LNCaP clone FGC (cell line): ENCODE data around the gene TRIL.

Experiments
- DNase-seq: peaks from one replicate; pipeline ENCODE4 v3.0.0-alpha.2; 2011; ENCODE audit warnings: low read depth
- H3K4me3 ChIP-seq: 2 replicates; pipeline ENCODE4 v1.5.1; 2011; ENCODE audit warnings: mild to moderate bottlenecking, low read depth, low read length, control low read depth
- TF ChIP-seq, protein P1 (sequence below): IDR thresholded peaks from 2 replicates; pipeline ENCODE4 v1.5.1; 2012; ENCODE audit warnings: mild to moderate bottlenecking; ENCODE audit not compliant: control insufficient read depth, insufficient read depth; ENCODE audit errors: extremely low read depth

The TRIL gene

DNA sequence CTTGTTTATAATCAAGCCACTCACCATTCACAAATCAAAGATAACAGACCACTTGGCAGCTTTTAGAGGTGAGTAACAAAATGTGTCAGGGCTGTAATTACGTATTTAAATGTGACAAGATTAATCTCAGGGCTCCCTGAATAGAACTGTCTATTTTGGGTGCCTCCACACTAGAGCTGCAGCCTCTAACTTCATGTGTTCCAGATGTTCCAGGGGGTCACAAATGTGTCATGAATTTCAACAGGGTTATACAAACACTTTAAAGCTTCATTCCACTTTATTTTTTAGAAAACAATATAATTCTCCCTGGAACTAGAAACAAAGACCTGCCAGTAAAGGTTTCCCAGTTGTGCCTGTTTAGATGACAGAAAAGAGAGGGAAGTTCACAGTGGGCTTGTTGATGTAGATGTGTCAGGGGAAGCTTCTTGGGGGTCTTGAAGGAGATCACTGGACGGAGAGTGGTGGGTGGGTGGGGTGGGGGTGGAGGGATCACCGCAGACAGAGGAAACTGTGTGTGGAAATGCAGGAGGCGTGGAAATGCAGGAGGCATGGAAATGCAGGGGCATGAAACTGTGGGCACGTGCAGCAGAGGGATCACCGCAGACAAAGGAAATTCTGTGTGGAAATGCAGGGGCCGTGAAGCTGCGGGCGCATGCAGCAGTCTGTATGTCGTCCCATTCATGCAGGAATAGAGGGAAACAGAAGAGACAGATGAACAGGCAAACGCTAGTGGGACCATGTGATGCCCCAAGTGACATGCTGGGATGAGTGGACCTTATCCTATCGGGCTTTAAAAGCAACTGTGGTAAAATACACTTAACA is 42.0 kb upstream of the TRIL start:
- no peak for DNase-seq
- no peak overlapping the region for H3K4me3 ChIP-seq
- TF ChIP-seq, protein P1, sequence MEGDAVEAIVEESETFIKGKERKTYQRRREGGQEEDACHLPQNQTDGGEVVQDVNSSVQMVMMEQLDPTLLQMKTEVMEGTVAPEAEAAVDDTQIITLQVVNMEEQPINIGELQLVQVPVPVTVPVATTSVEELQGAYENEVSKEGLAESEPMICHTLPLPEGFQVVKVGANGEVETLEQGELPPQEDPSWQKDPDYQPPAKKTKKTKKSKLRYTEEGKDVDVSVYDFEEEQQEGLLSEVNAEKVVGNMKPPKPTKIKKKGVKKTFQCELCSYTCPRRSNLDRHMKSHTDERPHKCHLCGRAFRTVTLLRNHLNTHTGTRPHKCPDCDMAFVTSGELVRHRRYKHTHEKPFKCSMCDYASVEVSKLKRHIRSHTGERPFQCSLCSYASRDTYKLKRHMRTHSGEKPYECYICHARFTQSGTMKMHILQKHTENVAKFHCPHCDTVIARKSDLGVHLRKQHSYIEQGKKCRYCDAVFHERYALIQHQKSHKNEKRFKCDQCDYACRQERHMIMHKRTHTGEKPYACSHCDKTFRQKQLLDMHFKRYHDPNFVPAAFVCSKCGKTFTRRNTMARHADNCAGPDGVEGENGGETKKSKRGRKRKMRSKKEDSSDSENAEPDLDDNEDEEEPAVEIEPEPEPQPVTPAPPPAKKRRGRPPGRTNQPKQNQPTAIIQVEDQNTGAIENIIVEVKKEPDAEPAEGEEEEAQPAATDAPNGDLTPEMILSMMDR = no peak

DNA sequence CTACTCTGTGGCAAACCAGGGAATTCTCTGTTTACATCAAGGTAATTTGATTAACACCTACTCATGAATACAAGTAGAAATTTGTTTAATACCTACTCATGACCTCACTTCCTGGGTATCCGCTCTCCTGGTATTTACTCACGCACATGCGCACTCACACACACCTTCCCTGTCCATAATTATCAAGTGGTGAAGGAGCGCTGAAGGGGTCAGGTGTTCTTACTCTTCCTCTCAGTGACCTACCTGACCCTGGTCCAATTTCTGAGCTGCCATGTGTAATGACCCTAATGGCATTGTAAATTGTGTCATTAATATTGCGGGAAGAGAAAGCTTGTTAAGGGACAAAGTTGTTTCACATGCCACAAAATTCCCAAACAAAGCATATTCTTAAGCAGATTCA is 41.3 kb upstream of the TRIL start:
- no peak for DNase-seq
- TF ChIP-seq, protein P1 = no peak
- no peak overlapping the region for H3K4me3 ChIP-seq

DNA sequence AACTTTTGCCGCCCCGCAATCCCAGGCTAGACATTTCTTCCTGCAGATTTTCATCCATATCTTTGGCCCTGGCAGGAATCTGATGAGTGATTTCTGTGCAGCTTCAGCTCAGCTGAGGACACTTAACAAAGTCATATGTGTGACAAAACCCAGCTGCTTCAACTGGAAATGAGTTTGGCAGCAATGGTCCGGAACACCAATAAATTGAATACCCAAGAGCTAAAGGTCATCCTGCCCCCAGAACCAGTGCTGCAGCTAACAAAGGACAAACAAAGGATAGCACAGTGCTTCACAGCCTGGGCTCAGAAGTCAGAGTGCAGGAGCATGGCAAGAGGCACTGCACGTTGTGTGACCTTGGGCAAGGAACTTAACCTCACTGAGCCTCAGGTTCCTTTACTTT is 40.0 kb upstream of the TRIL start:
- TF ChIP-seq, protein P1 = no peak
- H3K4me3 ChIP-seq = no peak overlapping the region
- no peak for DNase-seq

DNA sequence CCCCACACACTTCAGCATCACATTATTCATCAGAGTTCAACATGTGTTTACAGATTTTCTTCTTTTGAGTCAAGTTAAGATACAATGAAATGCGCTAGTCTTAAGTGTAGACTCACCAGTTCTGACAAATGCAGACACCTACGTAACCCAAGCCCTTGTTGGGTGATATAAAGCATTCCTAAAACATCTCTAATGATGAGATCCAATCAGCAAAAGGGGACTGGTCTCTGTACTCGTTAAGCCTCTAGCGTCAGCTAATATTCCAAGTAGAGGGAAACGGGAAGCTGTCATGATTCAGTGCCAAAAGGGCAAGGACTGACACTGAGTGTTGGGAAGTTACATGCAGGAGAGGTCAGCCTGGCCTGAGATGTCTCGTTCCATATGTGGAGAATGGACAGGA is 38.7 kb upstream of the TRIL start:
- TF ChIP-seq, protein P1 = no peak
- DNase-seq = no peak
- H3K4me3 ChIP-seq = no peak overlapping the region

DNA sequence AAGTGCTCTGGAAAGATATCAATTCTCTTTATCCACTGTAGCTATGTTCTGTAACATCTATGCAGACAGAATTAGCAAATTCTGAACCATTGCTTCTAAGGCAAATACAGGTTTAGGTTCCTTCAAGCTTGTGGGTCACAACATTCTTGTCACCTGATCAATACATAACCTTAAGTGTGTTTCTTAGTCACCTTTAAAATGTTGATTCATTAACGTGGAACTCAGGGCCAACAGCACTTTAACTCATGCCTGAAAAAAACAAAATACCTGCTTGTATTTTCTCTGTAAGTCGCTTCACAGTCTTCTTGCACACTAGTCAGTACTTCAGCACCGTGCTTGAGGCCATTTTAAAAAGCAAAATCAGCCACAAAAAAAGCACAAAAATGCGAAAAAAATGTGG is 35.2 kb upstream of the TRIL start:
- TF ChIP-seq, protein P1 = no peak
- DNase-seq = no peak
- H3K4me3 ChIP-seq = no peak overlapping the region

DNA sequence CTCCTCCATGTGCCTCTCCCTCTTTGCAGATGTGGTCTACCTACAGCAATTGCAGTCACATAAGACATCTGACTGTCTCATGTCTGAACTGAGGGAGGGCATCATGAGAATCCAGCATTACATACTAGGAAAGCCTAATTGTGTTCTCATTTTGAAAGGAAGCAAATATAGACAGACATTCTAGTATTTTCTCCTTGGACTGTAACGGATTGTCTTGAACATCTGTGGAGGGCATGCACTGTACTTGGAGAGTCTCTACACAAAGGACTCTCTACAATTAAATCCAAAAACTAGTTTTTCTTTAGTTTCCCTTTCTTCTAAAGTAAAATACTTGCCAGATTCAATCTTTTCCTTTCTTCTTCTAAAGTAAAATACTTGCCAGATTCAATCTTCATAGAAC is 34.7 kb upstream of the TRIL start:
- no peak for DNase-seq
- TF ChIP-seq, protein P1 = no peak
- H3K4me3 ChIP-seq = no peak overlapping the region

DNA sequence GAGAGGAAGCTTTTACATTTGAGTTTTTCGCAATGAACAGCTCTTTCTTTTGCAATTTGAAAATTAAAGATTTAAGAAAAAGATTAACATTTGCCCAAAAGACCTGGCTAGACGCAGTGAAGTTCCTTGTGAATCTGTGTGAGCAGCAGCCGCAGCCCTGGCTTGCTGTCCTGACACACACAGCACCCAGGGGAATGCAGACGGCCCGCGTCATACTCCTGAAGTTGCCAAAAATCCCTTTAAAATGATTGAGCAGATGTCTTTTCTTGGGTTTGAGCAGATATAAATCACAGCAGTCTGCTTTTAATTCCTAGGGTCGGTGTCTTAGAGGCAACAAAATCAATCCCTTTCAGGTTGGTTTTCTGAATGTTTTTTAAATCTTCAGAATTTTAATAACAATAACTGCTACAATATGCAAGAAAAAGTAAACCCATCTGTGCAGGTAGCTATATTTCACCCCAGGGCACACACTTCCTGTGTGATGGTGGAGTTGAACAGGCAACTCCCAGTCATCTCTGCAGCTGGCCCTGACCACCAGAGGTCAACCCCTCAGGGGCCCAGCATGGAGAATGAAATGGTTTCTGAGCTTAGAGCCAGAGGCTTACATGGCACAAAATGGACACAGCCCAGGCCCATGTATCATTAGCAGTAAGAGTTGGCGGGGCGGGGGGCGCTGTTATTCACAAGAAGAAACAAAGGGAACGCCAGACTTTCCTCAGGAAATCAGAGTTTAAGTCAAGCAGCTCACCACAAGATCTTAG is 32.2 kb upstream of the TRIL start:
- H3K4me3 ChIP-seq = no peak overlapping the region
- TF ChIP-seq, protein P1 = no peak
- no peak for DNase-seq
